Esophagus muscularis mucosa (tissue), 4 donors: ENCODE results near the gene EDIL3.

Experiments
- EP300 ChIP-seq: sonication (generic); formaldehyde crosslinking; IDR thresholded peaks from one replicate; pipeline ENCODE4 v1.6.1; 2017; ENCODE audit warnings: antibody characterized with exemption
- POLR2AphosphoS5 ChIP-seq, 2 donors: sonication (generic); formaldehyde crosslinking; IDR thresholded peaks; one replicate each; pipeline ENCODE4 v1.6.1; 2017; ENCODE audit warnings: antibody characterized with exemption in 2 of 2
- TF ChIP-seq, protein P1 (sequence below), 3 experiments: fragments of 200-600 bp in 2 of 3; fragments of 450-650 bp in 1 of 3; sonication (generic) in 2 of 3; IDR thresholded peaks; one replicate each; pipeline ENCODE4 v1.5.1; 2017 to 2019; ENCODE audit warnings: antibody characterized with exemption in 3 of 3, mild to moderate bottlenecking in 2 of 3, moderate library complexity in 1 of 3

DNA sequence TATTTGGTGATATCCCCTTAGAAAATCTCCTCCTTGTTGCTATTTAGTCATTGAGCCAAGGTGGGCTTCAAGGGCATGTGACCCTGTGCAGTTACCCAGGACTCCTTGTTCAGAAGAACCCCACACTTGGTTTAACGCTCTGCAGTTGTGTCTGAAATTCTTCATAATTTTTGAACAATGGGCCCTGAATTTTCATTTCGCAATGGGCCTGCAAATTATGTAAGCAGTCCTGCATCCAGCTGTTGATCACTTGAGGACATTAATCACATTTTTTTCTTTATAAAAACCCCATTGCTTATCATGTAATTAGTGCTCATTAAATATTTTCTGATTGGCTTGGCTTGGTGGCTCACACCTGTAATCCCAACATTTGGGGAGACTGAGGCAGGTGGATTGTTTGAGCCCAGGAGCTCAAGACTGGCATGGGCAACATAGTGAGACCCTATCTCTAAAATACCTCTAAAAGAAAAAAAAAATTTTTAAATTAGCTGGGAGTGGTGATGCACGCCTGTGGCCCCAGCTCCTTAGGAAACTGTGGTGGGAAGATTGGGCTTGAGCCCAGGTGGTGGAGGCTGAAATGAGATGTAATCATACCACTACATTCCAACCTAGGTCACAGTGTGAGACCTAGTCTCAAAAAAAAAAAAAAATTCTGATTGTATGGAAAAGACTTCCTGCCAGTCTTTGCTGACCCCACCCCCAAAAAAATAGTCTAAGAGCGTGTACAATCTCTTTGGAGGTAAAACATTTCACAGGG lies 469.8 kb downstream of the EDIL3 start:
- TF ChIP-seq EP300: no peak
- TF ChIP-seq, protein P1, sequence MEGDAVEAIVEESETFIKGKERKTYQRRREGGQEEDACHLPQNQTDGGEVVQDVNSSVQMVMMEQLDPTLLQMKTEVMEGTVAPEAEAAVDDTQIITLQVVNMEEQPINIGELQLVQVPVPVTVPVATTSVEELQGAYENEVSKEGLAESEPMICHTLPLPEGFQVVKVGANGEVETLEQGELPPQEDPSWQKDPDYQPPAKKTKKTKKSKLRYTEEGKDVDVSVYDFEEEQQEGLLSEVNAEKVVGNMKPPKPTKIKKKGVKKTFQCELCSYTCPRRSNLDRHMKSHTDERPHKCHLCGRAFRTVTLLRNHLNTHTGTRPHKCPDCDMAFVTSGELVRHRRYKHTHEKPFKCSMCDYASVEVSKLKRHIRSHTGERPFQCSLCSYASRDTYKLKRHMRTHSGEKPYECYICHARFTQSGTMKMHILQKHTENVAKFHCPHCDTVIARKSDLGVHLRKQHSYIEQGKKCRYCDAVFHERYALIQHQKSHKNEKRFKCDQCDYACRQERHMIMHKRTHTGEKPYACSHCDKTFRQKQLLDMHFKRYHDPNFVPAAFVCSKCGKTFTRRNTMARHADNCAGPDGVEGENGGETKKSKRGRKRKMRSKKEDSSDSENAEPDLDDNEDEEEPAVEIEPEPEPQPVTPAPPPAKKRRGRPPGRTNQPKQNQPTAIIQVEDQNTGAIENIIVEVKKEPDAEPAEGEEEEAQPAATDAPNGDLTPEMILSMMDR (IDR thresholded peaks at IDR 0.05): no peak
- TF ChIP-seq POLR2AphosphoS5 (IDR thresholded peaks at IDR 0.05): no peak
